Activated CD8-positive, alpha-beta T cell treated with anti-CD3 and anti-CD28 coated beads for 36 hours (primary cell): Measurements from ENCODE around the gene KMT2D. TPM values are rescaled to one million over a fixed set of nuclear protein-coding genes. Genes with fewer than 3 reads are reported as not detected.

Source experiments
- ATAC-seq: fragments of 200-7000 bp; cut with Tn5 transposase; one replicate; pipeline ENCODE4 v1.10.0; 2021; ENCODE audit warnings: mild to moderate bottlenecking, moderate library complexity
- CTCF ChIA-PET: fragments of 350-600 bp; sonication (Branson Sonifier 250); formaldehyde crosslinking; loops from one replicate; lab custom pipeline; 2021; ENCODE audit warnings: antibody characterized with exemption; lab: Charles Lee
- POLR2A ChIA-PET: fragments of 350-600 bp; sonication (Branson Sonifier 250); formaldehyde crosslinking; loops from one replicate; lab custom pipeline; 2021; ENCODE audit warnings: antibody characterized with exemption; lab: Charles Lee
- DNase-seq: peaks from one replicate; pipeline ENCODE4 v3.0.0-alpha.2; 2020
- H3K27ac Mint-ChIP-seq: one replicate; pipeline ENCODE4 v1.8.0; 2021; ENCODE audit warnings: mild to moderate bottlenecking, mixed read lengths
- H3K27me3 Mint-ChIP-seq: one replicate; pipeline ENCODE4 v1.8.0; 2021; ENCODE audit warnings: mixed read lengths
- H3K36me3 Mint-ChIP-seq: one replicate; pipeline ENCODE4 v1.8.0; 2021; ENCODE audit warnings: low read depth, mixed read lengths
- H3K4me1 Mint-ChIP-seq: one replicate; pipeline ENCODE4 v1.8.0; 2021; ENCODE audit warnings: low read depth, mixed read lengths
- H3K4me3 Mint-ChIP-seq: one replicate; pipeline ENCODE4 v1.8.0; 2021; ENCODE audit warnings: mild to moderate bottlenecking, moderate library complexity, mixed read lengths
- H3K9me3 Mint-ChIP-seq: one replicate; pipeline ENCODE4 v1.8.0; 2021; ENCODE audit warnings: mixed read lengths
- CTCF ChIP-seq: fragments of 200-600 bp; IDR thresholded peaks from one replicate; pipeline ENCODE4 v1.8.0; 2022; ENCODE audit warnings: antibody characterized with exemption, mild to moderate bottlenecking
- intact Hi-C: fragments of 100-400 bp; cut with micrococcal nuclease; formaldehyde crosslinking; loops from one replicate; pipeline ENCODE4 v1.10.0; 2022
- total RNA-seq, 2 experiments: library from RNA; stranded (reverse); gene quantifications; one replicate each; pipeline ENCODE4 v1.2.3, GENCODE V29; 2021

The KMT2D gene
- total RNA-seq, 2 experiments from 2014 or later: 57.5 to 62.3 TPM

GRCh38 chr12:49054096-49054495, 6.5 kb downstream of the KMT2D start:
- Mint-ChIP-seq H3K36me3 (peaks cover 57% of the 10 kb centered on the region), H3K27ac (no peak overlapping the region), H3K4me1 (peaks cover 41% of the 10 kb centered on the region), H3K27me3 (no peaks in the 10 kb centered on the region), H3K9me3 (no peaks in the 10 kb centered on the region), H3K4me3 (no peak overlapping the region)
- TF ChIP-seq CTCF: no peak
- DNase-seq: no peak
- no peak for ATAC-seq
- intact Hi-C loops: no loop called here
- ChIA-PET CTCF (interaction anchor here (6.5 kb wide), 1 partner anchor 9 kb away, joined by 53 read pairs; no protein-coding TSS in a partner anchor), POLR2A (interaction anchor here (1.2 to 1.4 kb wide), 2 partner anchors 17 to 76 kb away, joined by 4 to 5 read pairs; no protein-coding TSS in a partner anchor)

GRCh38 chr12:49052451-49053208, 8.0 kb downstream of the KMT2D start:
- H3K4me1 Mint-ChIP-seq: peaks cover 33% of the 10 kb centered on the region
- ATAC-seq (no peak), DNase-seq (no peak)
- intact Hi-C loops: no loop called here
- H3K27me3 Mint-ChIP-seq: no peaks in the 10 kb centered on the region
- H3K36me3 Mint-ChIP-seq: peaks cover 67% of the 10 kb centered on the region
- CTCF ChIA-PET: interaction anchor here (0.6 kb wide), 1 partner anchor 306 kb away, joined by 3 read pairs; no protein-coding TSS in a partner anchor
- no peaks in the 10 kb centered on the region for H3K9me3 Mint-ChIP-seq
- POLR2A ChIA-PET: interaction anchor here (1.2 kb wide), 1 partner anchor 15 kb away, joined by 4 read pairs; no protein-coding TSS in a partner anchor
- no peak overlapping the region for H3K4me3 Mint-ChIP-seq
- peak; percentile 15 for TF ChIP-seq CTCF
- no peak overlapping the region for H3K27ac Mint-ChIP-seq

GRCh38 chr12:49051777-49052438, 8.7 kb downstream of the KMT2D start:
- TF ChIP-seq CTCF: no peak
- intact Hi-C loops: no loop called here
- ATAC-seq: no peak
- Mint-ChIP-seq H3K4me1 (peaks cover 26% of the 10 kb centered on the region), H3K4me3 (no peak overlapping the region), H3K27me3 (no peaks in the 10 kb centered on the region), H3K9me3 (no peaks in the 10 kb centered on the region), H3K36me3 (peaks cover 66% of the 10 kb centered on the region), H3K27ac (no peak overlapping the region)
- DNase-seq: no peak
- POLR2A ChIA-PET: no interaction called here
- CTCF ChIA-PET: interaction anchor here (0.6 kb wide), 1 partner anchor 307 kb away, joined by 3 read pairs; no protein-coding TSS in a partner anchor

GRCh38 chr12:49051373-49051764, 9.2 kb downstream of the KMT2D start:
- ATAC-seq (no peak), DNase-seq (no peak)
- peaks cover 20% of the 10 kb centered on the region for H3K4me1 Mint-ChIP-seq
- intact Hi-C loops: no loop called here
- H3K36me3 Mint-ChIP-seq: peaks cover 69% of the 10 kb centered on the region
- no peak overlapping the region for H3K4me3 Mint-ChIP-seq
- ChIA-PET POLR2A (no interaction called here), CTCF (no interaction called here)
- H3K27me3 Mint-ChIP-seq: no peaks in the 10 kb centered on the region
- no peaks in the 10 kb centered on the region for H3K9me3 Mint-ChIP-seq
- no peak for TF ChIP-seq CTCF
- H3K27ac Mint-ChIP-seq: no peak overlapping the region
